Thyroid gland (tissue), 4 donors: ENCODE data around the gene AKAP5. TPM values are rescaled to one million over a fixed set of nuclear protein-coding genes. Genes with fewer than 3 reads are reported as not detected.

Experiments
- DNase-seq, 2 donors: peaks; one replicate each; pipeline ENCODE4 v3.0.0-alpha.2; 2019
- H3K27ac ChIP-seq, 3 donors: fragments of 200-600 bp; sonication (generic); 1 replicate in 2 of 3; 2 replicates in 1 of 3; pipeline ENCODE4 v1.5.1; 2016 to 2019; ENCODE audit warnings: mild to moderate bottlenecking in 1 of 3, moderate library complexity in 1 of 3
- H3K27me3 ChIP-seq: fragments of 200-600 bp; sonication (generic); one replicate; pipeline ENCODE4 v1.5.1; 2019
- H3K36me3 ChIP-seq, 2 donors: fragments of 200-600 bp; sonication (generic); one replicate each; pipeline ENCODE4 v1.5.1; 2016 to 2019
- H3K4me1 ChIP-seq, 2 donors: fragments of 200-600 bp; sonication (generic); one replicate each; pipeline ENCODE4 v1.5.1; 2017 to 2019
- H3K4me3 ChIP-seq, 3 donors: fragments of 200-600 bp; sonication (generic); replicated peaks in 1 of 3; 1 replicate in 2 of 3; 2 replicates in 1 of 3; pipeline ENCODE4 v1.5.1; 2016; ENCODE audit warnings: mild to moderate bottlenecking in 1 of 3
- H3K9me3 ChIP-seq: fragments of 200-600 bp; sonication (generic); one replicate; pipeline ENCODE4 v1.5.1; 2017
- POLR2A ChIP-seq, 2 donors: fragments of 450-650 bp; IDR thresholded peaks; one replicate each; pipeline ENCODE4 v1.6.1; 2017; ENCODE audit warnings: antibody characterized with exemption in 2 of 2, mild to moderate bottlenecking in 2 of 2, moderate library complexity in 1 of 2
- WGBS, 2 donors: methylation state at CpG; one replicate each; pipeline ENCODE4 v1.1.5; 2017; 5-methylcytosine and 5-hydroxymethylcytosine counted together
- intact Hi-C: fragments of 100-400 bp; cut with DNase I; formaldehyde crosslinking; loops from one replicate; pipeline ENCODE4 v1.15.1; 2023
- total RNA-seq, 4 donors: library from RNA; depleted of rRNA; stranded (reverse); fragments of >200 nt; gene quantifications; one replicate each; pipeline ENCODE4 v1.2.3, GENCODE V29; 2016
- TF ChIP-seq, protein P1 (sequence below), 6 experiments: fragments of 200-600 bp in 3 of 6; fragments of 450-650 bp in 3 of 6; sonication (generic) in 3 of 6; IDR thresholded peaks; one replicate each; pipeline ENCODE4 v1.5.1; 2016 to 2019; ENCODE audit warnings: antibody characterized with exemption in 6 of 6, mild to moderate bottlenecking in 2 of 6, inconsistent platforms in 1 of 6, moderate library complexity in 1 of 6

AKAP5 gene
- total RNA-seq, 4 donors from 2014 or later: 0.92 to 1.3 (median 1.0) TPM

DNA sequence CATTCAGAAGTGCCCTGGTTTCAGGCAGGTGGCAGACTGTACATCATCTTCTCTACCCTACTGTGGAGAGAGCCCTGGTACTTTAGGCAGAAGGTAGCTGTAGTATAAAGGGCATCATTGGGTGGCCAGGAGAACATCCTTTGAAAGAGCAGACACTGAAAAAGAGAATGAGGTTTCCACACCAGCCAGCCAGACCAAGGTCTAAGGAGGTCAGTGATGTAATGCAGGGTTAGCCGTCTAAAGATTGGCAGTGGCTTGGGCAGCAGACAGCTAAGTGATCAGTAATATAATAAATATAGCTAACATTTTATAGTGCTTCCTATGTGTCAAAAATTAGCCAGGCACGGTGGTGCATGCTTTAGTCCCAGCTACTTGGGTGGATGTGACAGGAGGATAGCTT lies 26.3 kb downstream of the AKAP5 start:
- Histone ChIP-seq H3K27ac (no peak overlapping the region), H3K9me3 (no peaks in the 10 kb centered on the region), H3K4me3 (no peak overlapping the region), H3K4me1 (peaks cover 18 to 19% of the 10 kb centered on the region in 2 donors), H3K36me3 (peaks cover 16 to 27% of the 10 kb centered on the region in 2 donors), H3K27me3 (no peaks in the 10 kb centered on the region)
- TF ChIP-seq, protein P1, sequence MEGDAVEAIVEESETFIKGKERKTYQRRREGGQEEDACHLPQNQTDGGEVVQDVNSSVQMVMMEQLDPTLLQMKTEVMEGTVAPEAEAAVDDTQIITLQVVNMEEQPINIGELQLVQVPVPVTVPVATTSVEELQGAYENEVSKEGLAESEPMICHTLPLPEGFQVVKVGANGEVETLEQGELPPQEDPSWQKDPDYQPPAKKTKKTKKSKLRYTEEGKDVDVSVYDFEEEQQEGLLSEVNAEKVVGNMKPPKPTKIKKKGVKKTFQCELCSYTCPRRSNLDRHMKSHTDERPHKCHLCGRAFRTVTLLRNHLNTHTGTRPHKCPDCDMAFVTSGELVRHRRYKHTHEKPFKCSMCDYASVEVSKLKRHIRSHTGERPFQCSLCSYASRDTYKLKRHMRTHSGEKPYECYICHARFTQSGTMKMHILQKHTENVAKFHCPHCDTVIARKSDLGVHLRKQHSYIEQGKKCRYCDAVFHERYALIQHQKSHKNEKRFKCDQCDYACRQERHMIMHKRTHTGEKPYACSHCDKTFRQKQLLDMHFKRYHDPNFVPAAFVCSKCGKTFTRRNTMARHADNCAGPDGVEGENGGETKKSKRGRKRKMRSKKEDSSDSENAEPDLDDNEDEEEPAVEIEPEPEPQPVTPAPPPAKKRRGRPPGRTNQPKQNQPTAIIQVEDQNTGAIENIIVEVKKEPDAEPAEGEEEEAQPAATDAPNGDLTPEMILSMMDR (IDR thresholded peaks at IDR 0.05): no peak
- no peak for TF ChIP-seq POLR2A (IDR thresholded peaks at IDR 0.05)
- intact Hi-C loops: no loop called here
- DNase-seq: no peak
- WGBS, 2 donors: 87 to 96% methylated on average over 2 of the region's 2 CpGs

DNA sequence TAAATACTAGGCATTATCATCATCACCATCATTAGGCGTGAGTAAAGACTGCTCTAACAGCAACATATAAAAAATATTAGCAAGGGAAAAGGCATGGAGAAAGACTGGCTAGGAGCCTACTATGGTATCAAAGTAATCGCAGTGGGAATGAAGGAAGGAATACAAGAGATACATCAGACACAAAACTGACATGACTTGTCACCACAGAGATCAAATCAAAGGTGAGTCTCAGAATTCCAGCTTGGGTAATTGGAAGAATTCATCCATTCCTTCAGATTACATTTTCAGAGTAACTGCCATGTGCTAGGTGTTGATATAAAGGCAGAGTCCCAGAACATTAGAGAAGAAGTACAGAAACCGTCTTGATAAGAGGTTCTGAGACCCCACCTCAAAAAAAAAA lies 28.2 kb downstream of the AKAP5 start:
- intact Hi-C loops: no loop called here
- peaks cover 4 to 10% of the 10 kb centered on the region in 2 donors for H3K36me3 ChIP-seq

DNA sequence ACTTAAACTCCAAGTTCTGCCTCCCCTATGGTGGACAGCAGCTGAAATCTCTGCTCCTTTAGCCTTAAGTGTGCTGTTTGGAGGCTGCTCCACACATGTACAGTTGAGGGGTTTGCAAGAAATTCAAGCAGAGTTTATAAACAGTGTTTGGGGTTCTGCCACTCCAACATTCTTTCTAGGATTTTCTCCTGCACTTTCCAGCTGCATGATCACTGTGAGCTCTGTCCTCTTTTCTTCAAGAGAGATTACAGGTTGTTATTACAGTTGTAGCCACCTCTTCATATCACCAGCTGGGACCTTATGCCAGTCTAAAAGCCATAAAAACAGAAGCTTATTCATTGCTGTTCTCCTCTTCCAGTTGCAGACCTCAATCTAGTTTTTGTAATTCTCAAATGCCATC lies 30.0 kb downstream of the AKAP5 start:
- H3K4me1 ChIP-seq: peaks cover 39 to 46% of the 10 kb centered on the region in 2 donors
- TF ChIP-seq, protein P1 (IDR thresholded peaks at IDR 0.05): no peak
- no peak for TF ChIP-seq POLR2A (IDR thresholded peaks at IDR 0.05)
- intact Hi-C loops: no loop called here
- no peaks in the 10 kb centered on the region for H3K9me3 ChIP-seq
- H3K4me3 ChIP-seq: no peak overlapping the region
- H3K27me3 ChIP-seq: no peaks in the 10 kb centered on the region
- H3K27ac ChIP-seq: peak overlapping the region in 1 of 3 donors; percentile 30
- DNase-seq: no peak
- H3K36me3 ChIP-seq: no peaks in the 10 kb centered on the region

More for the DNA sequence above, 28.2 kb downstream of the AKAP5 start:
- DNase-seq: no peak
- WGBS, 2 donors: 83 to 87% methylated on average over 3 of the region's 3 CpGs
- Histone ChIP-seq H3K4me3 (no peak overlapping the region), H3K27me3 (no peaks in the 10 kb centered on the region), H3K4me1 (peaks cover 30 to 36% of the 10 kb centered on the region in 2 donors), H3K9me3 (no peaks in the 10 kb centered on the region), H3K27ac (peak overlapping the region in 1 of 3 donors; percentile 12)
- TF ChIP-seq, protein P1 (IDR thresholded peaks at IDR 0.05): no peak
- no peak for TF ChIP-seq POLR2A (IDR thresholded peaks at IDR 0.05)

DNA sequence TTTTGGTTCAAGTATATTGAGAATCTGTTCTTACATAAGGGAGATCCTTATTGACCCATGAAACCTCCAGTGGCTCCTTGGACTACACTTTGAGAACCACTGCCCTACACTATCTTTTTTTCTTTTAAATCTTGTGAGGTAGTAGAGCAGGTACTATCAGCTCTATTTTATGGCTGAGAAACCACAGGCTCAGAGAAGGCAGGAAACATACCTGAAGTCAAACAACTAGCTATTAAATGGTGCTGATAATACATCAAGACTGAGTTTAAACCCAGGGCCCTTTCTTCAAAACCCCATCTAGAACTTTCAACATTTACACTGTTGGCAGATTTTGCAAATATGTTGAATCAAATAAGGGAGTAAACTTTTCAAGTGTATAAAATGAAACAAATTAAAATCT lies 31.5 kb downstream of the AKAP5 start:
- peak overlapping the region; percentile 6 to 45 (median 36) for H3K27ac ChIP-seq
- H3K27me3 ChIP-seq: no peaks in the 10 kb centered on the region
- intact Hi-C loops: no loop called here
- H3K9me3 ChIP-seq: no peaks in the 10 kb centered on the region
- H3K4me1 ChIP-seq: peaks cover 51 to 61% of the 10 kb centered on the region in 2 donors
- TF ChIP-seq, protein P1 (IDR thresholded peaks at IDR 0.05): no peak
- TF ChIP-seq POLR2A (IDR thresholded peaks at IDR 0.05): no peak
- no peak for DNase-seq
- H3K36me3 ChIP-seq: no peaks in the 10 kb centered on the region
- H3K4me3 ChIP-seq: no peak overlapping the region

DNA sequence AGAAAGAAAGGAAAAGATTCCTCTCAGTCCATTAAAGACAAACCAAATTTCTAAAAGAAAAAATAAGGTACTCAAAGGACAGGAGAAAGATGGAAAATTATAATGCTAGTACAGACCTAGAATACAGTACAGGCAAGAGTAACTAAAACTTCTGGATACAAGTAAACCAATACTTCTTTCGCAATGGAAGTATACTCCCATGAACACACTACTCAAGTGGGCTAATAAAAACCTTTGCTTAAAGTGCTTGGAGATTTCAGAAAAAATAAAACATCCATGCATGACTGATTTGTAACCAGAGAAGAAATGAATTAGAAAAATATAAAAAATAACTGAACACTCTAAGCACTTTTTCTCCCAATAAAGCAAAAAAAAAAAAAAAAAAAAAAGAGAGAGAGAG lies 34.8 kb downstream of the AKAP5 start:
- intact Hi-C loops: no loop called here
- no peak for DNase-seq
- 41 to 44% methylated on average over 1 of the region's 1 CpG for WGBS, 2 donors
- H3K4me3 ChIP-seq: no peak overlapping the region
- H3K4me1 ChIP-seq: peaks cover 46 to 61% of the 10 kb centered on the region in 2 donors
- no peaks in the 10 kb centered on the region for H3K9me3 ChIP-seq
- H3K36me3 ChIP-seq: no peaks in the 10 kb centered on the region
- H3K27me3 ChIP-seq: no peaks in the 10 kb centered on the region
- TF ChIP-seq, protein P1 (IDR thresholded peaks at IDR 0.05): no peak
- TF ChIP-seq POLR2A (IDR thresholded peaks at IDR 0.05): no peak
- H3K27ac ChIP-seq: peak overlapping the region; percentile 99 to 100 (median 99)
